Effector memory CD8-positive, alpha-beta T cell (primary cell): ENCODE data around the gene DIS3L2.
A peak's percentile ranks its signal among the peaks of the same experiment; 100 is the strongest.

Experiments used
- ATAC-seq: fragments of 150-1000 bp; cut with Tn5 transposase; replicated peaks from 2 replicates; pipeline ENCODE4 v1.10.0; 2021; ENCODE audit warnings: mild to moderate bottlenecking, moderate library complexity
- DNase-seq, 3 experiments: peaks; one replicate each; pipeline ENCODE4 v3.0.0; 2021
- H3K27ac Mint-ChIP-seq, 2 donors: one replicate each; pipeline ENCODE4 v1.8.0; 2022; ENCODE audit warnings: mild to moderate bottlenecking in 2 of 2, mixed read lengths in 2 of 2, moderate library complexity in 2 of 2
- H3K27me3 Mint-ChIP-seq, 2 donors: one replicate each; pipeline ENCODE4 v1.8.0; 2022; ENCODE audit warnings: mixed read lengths in 2 of 2
- H3K36me3 Mint-ChIP-seq: one replicate; pipeline ENCODE4 v1.8.0; 2022; ENCODE audit warnings: mild to moderate bottlenecking, moderate library complexity, mixed read lengths; ENCODE audit not compliant: insufficient read depth
- H3K4me1 Mint-ChIP-seq, 2 donors: one replicate each; pipeline ENCODE4 v1.8.0; 2022; ENCODE audit warnings: low read depth in 2 of 2, mixed read lengths in 2 of 2
- H3K4me3 Mint-ChIP-seq, 2 donors: one replicate each; pipeline ENCODE4 v1.8.0; 2022; ENCODE audit warnings: mild to moderate bottlenecking in 2 of 2, mixed read lengths in 2 of 2, moderate library complexity in 2 of 2
- H3K9me3 Mint-ChIP-seq, 2 donors: one replicate each; pipeline ENCODE4 v1.8.0; 2022; ENCODE audit warnings: mixed read lengths in 2 of 2
- total RNA-seq, 9 experiments: gene quantifications; one replicate each; lab custom pipeline; 2026; lab: John Stamatoyannopoulos, UW

DIS3L2 gene, protein sequence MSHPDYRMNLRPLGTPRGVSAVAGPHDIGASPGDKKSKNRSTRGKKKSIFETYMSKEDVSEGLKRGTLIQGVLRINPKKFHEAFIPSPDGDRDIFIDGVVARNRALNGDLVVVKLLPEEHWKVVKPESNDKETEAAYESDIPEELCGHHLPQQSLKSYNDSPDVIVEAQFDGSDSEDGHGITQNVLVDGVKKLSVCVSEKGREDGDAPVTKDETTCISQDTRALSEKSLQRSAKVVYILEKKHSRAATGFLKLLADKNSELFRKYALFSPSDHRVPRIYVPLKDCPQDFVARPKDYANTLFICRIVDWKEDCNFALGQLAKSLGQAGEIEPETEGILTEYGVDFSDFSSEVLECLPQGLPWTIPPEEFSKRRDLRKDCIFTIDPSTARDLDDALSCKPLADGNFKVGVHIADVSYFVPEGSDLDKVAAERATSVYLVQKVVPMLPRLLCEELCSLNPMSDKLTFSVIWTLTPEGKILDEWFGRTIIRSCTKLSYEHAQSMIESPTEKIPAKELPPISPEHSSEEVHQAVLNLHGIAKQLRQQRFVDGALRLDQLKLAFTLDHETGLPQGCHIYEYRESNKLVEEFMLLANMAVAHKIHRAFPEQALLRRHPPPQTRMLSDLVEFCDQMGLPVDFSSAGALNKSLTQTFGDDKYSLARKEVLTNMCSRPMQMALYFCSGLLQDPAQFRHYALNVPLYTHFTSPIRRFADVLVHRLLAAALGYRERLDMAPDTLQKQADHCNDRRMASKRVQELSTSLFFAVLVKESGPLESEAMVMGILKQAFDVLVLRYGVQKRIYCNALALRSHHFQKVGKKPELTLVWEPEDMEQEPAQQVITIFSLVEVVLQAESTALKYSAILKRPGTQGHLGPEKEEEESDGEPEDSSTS
- total RNA-seq: 35.9 to 89.4 (median 54.0) reads per million in 9 experiments

DNA sequence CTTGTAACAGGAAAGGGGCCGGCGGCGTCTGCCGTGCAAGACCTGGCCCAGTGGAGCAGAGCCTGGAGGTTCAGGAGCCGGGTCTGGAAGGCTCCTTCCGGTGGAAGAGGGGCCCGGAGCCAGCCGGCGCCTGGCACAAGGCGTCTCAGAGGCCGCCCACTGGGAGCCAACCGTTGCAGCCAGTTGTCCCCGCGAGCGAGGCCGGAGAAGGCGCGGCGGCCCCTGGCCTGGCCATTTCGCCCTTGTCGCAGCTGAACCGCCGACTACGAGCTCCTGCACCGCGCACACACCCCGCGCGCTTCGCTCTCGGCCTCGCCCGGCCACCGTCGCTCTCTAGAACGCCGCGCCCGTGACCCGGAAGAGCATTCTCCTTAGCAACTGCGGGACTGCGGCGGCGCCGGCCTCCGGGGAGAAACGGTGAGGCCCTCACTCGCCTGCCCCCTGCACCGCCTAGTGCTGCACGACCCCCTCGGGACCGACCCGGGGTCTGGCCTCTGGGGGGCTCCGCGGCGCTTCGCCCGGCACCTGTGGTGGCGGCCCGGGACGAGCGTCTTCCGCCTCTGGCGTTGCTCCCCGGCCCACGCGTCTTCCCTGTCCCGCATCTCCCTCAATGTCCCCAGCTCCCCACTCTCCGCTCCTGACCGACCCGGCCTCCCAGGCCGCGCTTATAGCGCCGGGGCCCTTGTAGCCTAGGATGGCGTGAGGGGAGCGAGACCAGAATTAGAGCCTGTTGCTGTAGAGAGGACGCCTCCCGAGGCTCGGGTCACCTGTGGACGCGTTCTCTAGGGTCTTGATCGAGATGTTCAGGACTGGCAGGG lies at the start of gene DIS3L2:
Gene DIS3L2, plus strand, starts transcription at position 365 of the 818 bp plus-strand sequence. CDS start 53,215 bp downstream, outside the sequence.
- H3K4me1 Mint-ChIP-seq: peaks cover 32 to 34% of the 10 kb centered on the region in 2 donors
- H3K9me3 Mint-ChIP-seq: peaks cover 0 to 5% of the 10 kb centered on the region in 2 donors
- DNase-seq (peak; percentile 67 to 74 (median 71)), ATAC-seq (peak; percentile 96)
- H3K27me3 Mint-ChIP-seq: peaks cover under 1 to 2% of the 10 kb centered on the region in 2 donors
- peak within 1 kb of the TSS; percentile 93 to 95 for H3K27ac Mint-ChIP-seq
- H3K4me3 Mint-ChIP-seq: peak within 1 kb of the TSS; percentile 80 to 96
- peaks cover 26% of the 10 kb centered on the region for H3K36me3 Mint-ChIP-seq

GRCh38 chr2:231914077-231914690 lies 47.3 kb upstream of the DIS3L2 start:
- ATAC-seq (no peak), DNase-seq (no peak)
- Mint-ChIP-seq H3K4me3 (no peak overlapping the region), H3K4me1 (no peaks in the 10 kb centered on the region), H3K9me3 (no peaks in the 10 kb centered on the region), H3K27me3 (peaks cover 17 to 29% of the 10 kb centered on the region in 2 donors), H3K27ac (no peak overlapping the region), H3K36me3 (peaks cover 4% of the 10 kb centered on the region)

- DNase-seq (no peak), ATAC-seq (no peak)
- H3K4me1 Mint-ChIP-seq: no peaks in the 10 kb centered on the region
- peaks cover 35 to 49% of the 10 kb centered on the region in 2 donors for H3K27me3 Mint-ChIP-seq
- peaks cover 4% of the 10 kb centered on the region for H3K36me3 Mint-ChIP-seq
- no peak overlapping the region for H3K4me3 Mint-ChIP-seq
- no peaks in the 10 kb centered on the region for H3K9me3 Mint-ChIP-seq
- no peak overlapping the region for H3K27ac Mint-ChIP-seq
Measured at GRCh38 chr2:231917280-231918066, 44.0 kb upstream of the DIS3L2 start.

GRCh38 chr2:231918501-231919330 lies 42.8 kb upstream of the DIS3L2 start:
- DNase-seq: no peak
- no peak overlapping the region for H3K27ac Mint-ChIP-seq
- H3K9me3 Mint-ChIP-seq: no peaks in the 10 kb centered on the region
- H3K4me1 Mint-ChIP-seq: no peaks in the 10 kb centered on the region
- no peak overlapping the region for H3K4me3 Mint-ChIP-seq
- no peak for ATAC-seq
- H3K36me3 Mint-ChIP-seq: peaks cover 4% of the 10 kb centered on the region
- peaks cover 41 to 50% of the 10 kb centered on the region in 2 donors for H3K27me3 Mint-ChIP-seq

DNA sequence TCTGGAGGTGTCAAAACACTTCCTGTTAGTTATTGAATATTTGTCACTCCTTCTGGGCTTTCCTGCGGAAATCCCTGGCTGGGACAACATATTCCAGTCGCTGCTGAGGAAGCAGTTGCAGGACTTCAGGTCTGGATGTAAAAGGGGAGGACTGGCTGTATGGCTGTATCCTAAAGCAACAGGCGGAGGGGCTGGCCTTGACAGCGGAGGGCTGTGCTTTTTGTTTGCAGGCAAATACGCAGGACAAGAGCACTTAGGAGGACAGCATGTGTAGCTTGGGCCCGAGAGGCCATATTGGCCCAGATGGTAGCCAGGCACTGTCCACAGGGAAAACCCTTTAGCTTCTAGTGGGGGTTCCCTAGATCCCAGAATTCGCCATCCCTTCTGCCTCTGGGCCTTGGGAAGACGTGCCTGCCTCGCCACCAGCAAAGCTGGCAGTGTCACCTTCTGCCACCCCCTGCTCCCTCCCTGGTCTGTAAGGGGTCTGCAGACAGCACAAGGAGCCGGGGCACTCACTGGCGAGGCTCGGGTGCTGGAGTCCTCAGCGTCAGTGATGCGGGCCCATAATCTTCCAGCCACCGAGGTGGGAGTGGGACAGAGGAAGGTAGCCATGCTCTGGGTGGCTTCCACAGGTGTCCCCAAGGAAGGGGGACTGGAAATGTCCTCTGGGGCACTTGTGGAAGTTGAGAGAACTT lies 42.0 kb upstream of the DIS3L2 start:
- Mint-ChIP-seq H3K27me3 (peaks cover 41 to 50% of the 10 kb centered on the region in 2 donors), H3K27ac (no peak overlapping the region), H3K36me3 (peaks cover 4% of the 10 kb centered on the region), H3K4me3 (no peak overlapping the region), H3K9me3 (no peaks in the 10 kb centered on the region), H3K4me1 (peaks cover 3 to 4% of the 10 kb centered on the region in 2 donors)
- ATAC-seq (no peak), DNase-seq (no peak)

DNA sequence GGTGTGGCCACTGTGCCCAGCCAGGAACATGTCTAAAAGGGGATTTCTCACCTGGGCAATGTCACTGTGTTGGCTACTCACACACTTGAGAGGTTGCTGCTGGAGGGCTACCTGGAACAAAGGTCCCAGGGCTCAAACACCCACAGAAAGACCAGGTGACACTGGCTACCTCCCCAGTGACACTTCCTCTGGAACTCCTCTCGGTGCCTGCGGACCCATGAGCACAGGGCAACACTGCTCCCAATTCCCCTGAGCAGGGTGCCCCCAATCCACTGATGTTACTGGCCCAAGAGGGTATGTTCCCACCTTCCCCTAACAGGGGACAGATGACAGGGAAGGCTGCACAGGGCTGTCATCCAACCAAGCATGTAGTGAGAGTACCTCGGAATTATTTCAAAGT lies 41.1 kb upstream of the DIS3L2 start:
- no peak overlapping the region for H3K27ac Mint-ChIP-seq
- H3K36me3 Mint-ChIP-seq: peaks cover 4% of the 10 kb centered on the region
- no peaks in the 10 kb centered on the region for H3K9me3 Mint-ChIP-seq
- DNase-seq: no peak
- H3K4me1 Mint-ChIP-seq: peaks cover 4% of the 10 kb centered on the region in 2 donors
- H3K4me3 Mint-ChIP-seq: no peak overlapping the region
- ATAC-seq: no peak
- peaks cover 45 to 53% of the 10 kb centered on the region in 2 donors for H3K27me3 Mint-ChIP-seq

DNA sequence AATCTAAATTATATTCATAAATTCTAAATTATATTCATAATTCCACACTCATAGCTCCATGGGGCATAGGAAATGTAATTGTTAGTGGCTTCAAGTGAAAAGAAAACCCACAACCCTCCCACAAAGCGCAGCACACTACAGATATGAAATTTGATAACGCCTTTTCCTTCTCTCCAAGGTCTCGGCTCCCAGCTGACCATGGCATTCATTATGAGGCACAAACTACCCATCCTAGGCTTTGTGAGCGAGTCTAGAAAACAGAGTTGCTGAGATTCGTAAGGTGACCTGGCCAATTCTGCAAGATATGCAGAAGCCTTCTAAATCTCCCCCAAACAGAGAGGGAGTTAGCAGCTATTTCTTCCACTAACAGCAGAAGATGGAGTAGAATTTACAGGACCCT lies 40.7 kb upstream of the DIS3L2 start:
- no peak for ATAC-seq
- peaks cover 4% of the 10 kb centered on the region in 2 donors for H3K4me1 Mint-ChIP-seq
- peaks cover 45 to 53% of the 10 kb centered on the region in 2 donors for H3K27me3 Mint-ChIP-seq
- no peaks in the 10 kb centered on the region for H3K9me3 Mint-ChIP-seq
- peaks cover 4% of the 10 kb centered on the region for H3K36me3 Mint-ChIP-seq
- H3K4me3 Mint-ChIP-seq: no peak overlapping the region
- no peak for DNase-seq
- no peak overlapping the region for H3K27ac Mint-ChIP-seq

GRCh38 chr2:231922311-231923009 lies 39.1 kb upstream of the DIS3L2 start:
- Mint-ChIP-seq H3K4me3 (no peak overlapping the region), H3K27ac (no peak overlapping the region), H3K9me3 (no peaks in the 10 kb centered on the region), H3K27me3 (peaks cover 53 to 66% of the 10 kb centered on the region in 2 donors), H3K36me3 (peaks cover 4% of the 10 kb centered on the region), H3K4me1 (peaks cover 4 to 12% of the 10 kb centered on the region in 2 donors)
- DNase-seq (no peak), ATAC-seq (no peak)

GRCh38 chr2:231923010-231923344 lies 38.5 kb upstream of the DIS3L2 start:
- Mint-ChIP-seq H3K27me3 (peaks cover 58 to 71% of the 10 kb centered on the region in 2 donors), H3K4me3 (no peak overlapping the region), H3K36me3 (peaks cover 4% of the 10 kb centered on the region), H3K4me1 (peaks cover 4 to 12% of the 10 kb centered on the region in 2 donors), H3K27ac (no peak overlapping the region), H3K9me3 (no peaks in the 10 kb centered on the region)
- DNase-seq (no peak), ATAC-seq (no peak)

- Mint-ChIP-seq H3K36me3 (no peaks in the 10 kb centered on the region), H3K27me3 (peaks cover 71 to 74% of the 10 kb centered on the region in 2 donors), H3K27ac (no peak overlapping the region), H3K4me3 (peak overlapping the region; percentile 52 to 59), H3K9me3 (no peaks in the 10 kb centered on the region), H3K4me1 (peaks cover 4 to 12% of the 10 kb centered on the region in 2 donors)
- no peak for ATAC-seq
- no peak for DNase-seq
Measured at GRCh38 chr2:231923951-231924888, 37.3 kb upstream of the DIS3L2 start.
